T-helper 2 cell treated with Interferon-gamma antibody and Interleukin-4, amounts not matched to agents 100 ng/mL and 5 ng/mL, for 36 hours (primary cell): ENCODE results near the gene TMEM245. TPM values are rescaled to one million over a fixed set of nuclear protein-coding genes. Genes with fewer than 3 reads are reported as not detected.
"Not testable (repeated sequence)": the region's sequence is repeated elsewhere in the genome, so short reads cannot be mapped to it uniquely, and the experiment has no call there.

Experiments used
- intact Hi-C: fragments of 100-400 bp; cut with micrococcal nuclease; formaldehyde crosslinking; loops from one replicate; pipeline ENCODE4 v1.15.1; 2023
- total RNA-seq: library from RNA; stranded (reverse); gene quantifications from 2 replicates; pipeline ENCODE4 v1.2.3, GENCODE V29; 2022

TMEM245 gene
- total RNA-seq, 1 donor from 2014 or later = 33.5 TPM

DNA sequence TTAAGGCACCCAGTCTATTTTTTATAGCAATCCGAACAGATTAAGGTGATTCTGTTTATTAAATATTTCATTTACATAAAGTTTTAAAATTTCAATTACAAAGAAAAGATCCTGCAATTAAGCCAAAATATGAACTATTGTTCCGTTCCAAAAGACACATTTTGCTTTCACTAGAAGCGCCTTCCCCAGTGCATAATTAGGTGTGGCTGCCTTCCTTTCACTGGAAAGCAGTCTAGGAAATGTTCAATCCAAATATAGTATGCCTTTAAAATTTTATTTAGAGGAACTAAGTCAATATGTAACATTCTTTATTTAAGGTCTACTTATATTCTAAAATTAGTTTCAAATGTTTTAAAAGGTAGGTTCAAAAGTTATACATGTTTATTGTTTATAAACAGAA lies 114.1 kb downstream of the TMEM245 start:
- intact Hi-C loops = no loop called here

DNA sequence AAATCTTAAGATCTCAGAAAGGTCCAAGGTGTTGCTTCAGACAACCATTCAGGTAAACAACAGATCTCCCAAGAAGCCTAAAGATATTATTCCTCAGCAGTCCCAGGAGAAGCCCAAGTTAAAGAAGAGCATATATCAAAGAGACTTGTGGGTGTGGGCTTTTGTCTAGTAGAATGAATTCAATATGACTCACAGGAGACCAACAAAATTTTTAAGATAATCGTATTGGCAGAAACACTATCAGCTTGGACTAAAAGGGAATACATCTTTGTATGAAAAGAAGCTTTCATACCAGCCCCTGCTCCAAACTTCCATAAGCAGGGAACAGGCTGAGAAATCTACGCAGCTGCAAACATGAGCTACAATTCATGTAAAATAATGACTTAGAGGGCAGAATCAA lies 116.6 kb downstream of the TMEM245 start:
- intact Hi-C loops = no loop called here

DNA sequence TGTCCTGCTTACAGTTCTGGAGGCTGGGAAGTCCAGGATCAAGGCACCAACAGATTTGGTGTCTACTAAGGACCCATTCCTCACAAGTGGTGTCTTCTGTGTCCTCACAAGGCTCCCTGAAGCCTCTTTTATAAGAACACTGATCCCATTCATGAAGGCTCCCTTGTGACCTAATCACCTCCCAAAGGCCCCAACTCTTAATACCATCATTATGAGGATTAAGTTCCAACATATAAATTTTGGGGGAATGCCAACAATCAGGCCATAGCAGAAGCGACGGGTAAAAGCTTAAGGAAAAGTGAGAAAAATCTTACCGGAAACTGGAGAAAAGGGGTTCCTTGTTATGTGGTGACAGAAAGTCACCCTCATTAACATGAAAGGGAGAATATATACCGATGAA lies 117.6 kb downstream of the TMEM245 start:
- intact Hi-C loops = no loop called here

DNA sequence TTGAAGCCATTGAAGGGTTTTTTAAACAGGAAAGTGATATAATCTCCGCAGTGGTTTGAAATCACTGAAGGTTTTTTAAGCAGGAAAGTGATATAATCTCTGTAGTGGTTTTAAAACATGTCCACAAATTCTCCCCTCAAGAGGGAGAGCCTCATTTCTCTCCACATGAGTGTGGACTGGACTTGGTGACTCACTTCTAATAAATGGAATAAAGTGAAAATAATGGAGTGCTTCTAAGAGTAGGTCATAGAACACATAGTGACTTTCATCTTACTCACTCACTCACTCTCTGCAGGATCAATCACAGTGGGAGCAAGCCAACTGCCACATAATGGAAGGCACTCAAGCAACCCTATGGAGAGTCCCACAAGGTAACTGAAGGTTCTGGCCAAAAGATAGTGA lies 118.5 kb downstream of the TMEM245 start:
- intact Hi-C loops = no loop called here

DNA sequence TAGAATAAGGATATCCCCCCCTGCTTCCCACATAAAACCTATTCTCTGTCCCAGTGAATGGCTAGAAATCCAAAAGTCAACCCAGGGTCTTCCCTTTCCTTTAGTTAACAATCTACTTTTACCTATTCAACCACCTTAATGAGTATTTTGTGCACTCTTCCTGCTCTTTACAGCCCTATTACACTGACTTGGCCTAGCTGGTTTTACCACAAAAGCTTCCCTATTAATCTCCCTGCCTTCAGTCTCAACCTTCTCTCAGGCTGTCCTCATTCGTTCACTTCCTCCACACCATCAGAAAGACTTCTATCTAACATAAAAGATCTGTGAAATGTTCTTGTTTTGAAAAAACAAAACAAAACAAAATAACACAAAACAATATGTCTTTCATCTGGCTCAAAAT lies 122.6 kb downstream of the TMEM245 start:
- intact Hi-C loops = no loop called here

DNA sequence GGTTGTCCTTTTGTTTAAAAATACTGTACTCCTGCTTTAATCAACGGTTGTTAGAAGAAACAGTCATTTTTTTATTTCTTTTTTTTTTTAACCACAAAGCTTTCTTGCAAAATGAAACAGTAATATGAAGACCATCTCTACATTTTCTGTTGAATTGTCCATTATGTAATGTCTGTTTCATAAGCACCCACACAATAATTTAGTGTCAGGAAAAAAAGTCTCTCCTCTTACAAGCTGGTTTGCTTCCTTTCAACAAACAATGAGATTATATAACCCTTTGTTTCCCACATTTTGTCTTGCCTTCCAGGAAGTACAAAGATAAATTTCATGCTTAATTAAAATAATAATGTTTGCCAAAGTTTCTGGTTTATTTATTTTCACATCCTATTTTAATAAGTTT lies 123.1 kb downstream of the TMEM245 start:
- intact Hi-C loops = no loop called here

DNA sequence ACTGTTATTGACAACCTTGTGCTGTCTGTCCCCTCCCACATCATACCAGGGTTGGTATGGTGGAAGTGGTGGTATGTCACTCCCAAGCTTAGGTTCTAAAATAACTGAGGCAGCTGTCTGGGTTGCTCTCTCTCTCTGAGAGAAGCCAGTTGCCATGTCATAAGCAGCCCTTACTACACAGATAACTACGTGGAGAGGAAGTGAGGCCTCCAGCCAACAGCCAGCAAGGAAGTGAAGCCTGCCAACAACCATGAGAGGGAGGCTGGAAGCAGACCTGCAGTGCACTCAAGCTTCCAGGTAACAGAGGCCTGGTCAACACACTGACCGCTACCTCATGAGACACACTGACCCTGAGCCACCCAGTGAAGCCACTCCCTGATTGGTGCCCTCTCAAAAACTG lies 125.1 kb downstream of the TMEM245 start:
- intact Hi-C loops = no loop called here

DNA sequence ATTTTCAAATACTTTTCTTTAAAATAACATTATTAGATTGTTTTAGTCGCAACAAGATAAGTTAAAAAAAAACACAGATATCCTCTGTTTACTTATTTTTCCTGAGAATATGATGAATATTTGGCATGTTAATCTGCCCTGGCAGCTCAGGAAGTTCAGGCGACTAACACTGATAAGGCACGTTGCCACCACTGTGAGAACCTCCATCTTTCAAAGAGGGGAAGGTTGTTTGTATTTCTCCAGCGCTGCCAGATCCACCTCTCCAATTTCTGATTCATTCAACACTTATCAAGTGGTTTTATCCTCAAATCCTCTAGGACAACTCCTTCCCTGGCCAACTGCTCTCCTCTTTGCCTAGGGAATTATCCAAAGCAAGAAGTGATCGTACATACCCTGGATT lies 128.3 kb downstream of the TMEM245 start:
- intact Hi-C loops = no loop called here

DNA sequence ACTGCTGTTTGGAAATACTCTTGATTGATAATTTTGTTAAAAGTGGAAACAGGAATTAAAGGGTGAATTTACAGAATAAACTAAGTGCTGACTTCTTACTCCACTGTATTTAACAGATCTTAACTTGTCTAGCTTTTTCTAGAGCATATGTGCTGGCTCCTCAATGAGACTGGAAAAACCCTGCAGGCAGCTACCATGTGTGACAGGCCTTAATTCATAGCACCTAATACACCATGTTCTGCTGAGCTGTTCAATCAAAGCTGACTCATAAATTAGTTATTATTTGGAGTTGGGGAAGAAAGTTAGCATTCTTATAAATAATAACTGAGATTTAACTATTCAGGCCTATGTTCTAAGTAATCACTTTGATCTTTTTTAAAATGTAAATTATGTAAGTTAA lies 135.9 kb downstream of the TMEM245 start:
- intact Hi-C loops = no loop called here

DNA sequence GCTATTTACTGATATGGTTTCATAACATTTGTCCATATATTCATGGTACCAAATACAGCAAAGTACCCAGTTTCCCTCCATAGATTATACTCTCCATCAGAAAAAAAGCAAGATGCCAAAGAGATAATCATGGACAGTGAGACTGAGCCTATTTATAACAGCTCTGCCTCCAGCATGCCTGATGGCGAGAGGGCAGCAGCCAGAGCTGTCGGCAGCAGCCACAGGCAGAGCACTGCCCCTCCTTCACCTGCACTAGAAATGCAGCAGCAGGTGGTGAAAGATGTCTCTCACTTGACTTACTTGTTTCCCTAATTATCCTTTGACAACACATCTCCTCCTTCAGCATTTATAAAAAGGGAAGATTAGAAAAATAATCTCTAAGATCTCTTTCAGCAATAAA lies 138.9 kb downstream of the TMEM245 start:
- intact Hi-C loops = no loop called here

DNA sequence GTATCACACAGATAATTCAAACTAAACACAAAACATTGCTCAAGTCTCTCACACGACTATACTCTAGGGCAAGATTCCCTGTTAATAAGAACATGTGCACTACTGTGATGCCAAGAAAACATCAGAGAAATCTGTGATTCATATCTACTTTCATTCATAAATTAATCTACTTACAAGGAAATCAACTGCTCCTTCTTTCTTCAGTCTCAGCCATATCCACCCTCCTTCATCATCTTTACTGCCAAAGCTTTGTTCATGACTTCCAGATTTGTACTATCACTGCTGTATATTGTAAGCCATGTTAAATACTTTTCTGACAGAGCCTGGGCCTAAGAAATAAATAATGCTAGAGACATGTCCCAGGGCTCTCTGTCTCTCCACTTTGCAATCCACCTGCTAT lies 141.5 kb downstream of the TMEM245 start:
- intact Hi-C loops = no loop called here

DNA sequence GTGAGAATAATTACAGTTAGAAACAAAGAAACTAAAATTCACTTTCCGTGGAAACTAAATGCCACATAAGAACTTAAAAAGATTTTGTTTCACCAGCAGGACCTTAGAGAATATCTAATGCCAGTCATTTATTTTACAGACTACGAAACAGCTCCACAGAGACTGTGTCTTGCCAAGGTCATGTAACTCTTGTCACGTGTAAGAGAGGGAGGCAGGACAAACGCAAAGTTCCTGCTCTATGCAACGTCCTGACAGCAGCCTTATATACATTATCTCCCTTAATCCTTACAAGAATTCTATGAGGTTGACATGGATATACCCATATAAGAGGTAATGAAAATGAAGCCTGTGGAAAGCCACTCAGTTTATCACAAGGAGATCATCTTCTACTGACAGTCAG lies 145.9 kb downstream of the TMEM245 start:
- intact Hi-C loops = no loop called here

DNA sequence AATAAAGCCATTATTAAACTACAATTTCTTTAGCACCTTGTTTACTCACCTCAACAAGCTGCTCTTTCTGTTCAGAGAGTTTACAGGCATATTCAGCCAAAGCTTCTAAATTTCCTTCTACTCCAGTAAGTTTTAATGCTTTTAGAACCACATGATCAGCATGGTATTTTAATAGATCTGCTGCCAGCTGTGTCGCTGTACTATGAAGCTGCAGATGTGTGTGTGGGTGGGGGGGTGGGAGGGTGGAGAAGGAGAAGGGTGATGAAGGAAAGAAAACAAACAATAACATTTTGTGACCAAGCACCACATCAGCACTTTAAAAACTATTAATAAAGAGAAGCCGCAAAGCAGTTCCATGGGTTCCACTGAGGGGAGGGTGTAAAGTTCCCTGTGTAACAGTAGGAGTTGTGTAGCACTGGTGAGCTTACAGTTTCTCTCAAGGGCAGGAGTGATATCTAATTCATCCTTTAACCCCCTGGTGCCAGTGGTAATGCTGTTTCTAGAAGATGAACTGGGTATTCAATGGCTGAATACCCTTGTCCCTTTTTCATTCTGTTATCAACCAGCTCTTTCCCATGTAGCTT lies 147.0 kb downstream of the TMEM245 start:
- intact Hi-C loops = no loop called here

DNA sequence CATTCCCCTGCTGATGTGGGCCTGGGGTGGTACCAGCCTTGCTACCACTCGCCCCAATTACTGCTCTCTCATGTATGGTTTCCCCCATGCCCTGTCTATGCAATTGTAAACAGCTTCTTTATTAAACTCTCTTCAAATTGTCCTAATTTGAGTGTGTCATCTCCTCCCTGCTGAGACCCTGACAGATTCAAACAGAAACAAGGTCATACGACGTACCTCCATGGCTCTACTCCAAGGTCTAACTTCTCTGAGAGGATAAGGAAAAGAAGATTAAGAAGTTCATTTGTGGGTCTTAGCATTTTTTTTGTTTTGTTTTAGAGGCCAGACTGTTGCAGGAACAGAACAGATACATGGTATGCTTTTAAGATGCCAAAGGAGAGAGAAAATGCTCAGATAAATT lies 147.6 kb downstream of the TMEM245 start:
- intact Hi-C loops = no loop called here

DNA sequence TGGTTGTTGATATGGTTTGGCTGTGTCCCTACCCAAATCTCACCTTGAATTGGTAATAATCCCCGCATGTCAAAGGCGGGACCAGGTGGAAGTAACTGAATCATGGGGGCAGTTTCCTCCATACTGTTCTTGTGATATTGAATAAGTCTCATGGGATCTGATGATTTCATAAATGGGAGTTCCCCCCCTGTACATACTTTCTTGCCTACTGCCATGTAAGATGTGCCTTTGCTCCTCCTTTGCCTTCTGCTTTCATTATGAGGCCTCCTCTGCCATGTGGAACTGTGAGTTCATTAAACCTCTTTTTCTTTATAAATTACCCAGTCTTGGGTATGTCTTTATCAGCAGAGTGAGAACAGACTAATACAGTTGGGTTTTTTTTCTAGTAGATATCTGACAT lies 148.4 kb downstream of the TMEM245 start:
- intact Hi-C loops = not testable (repeated sequence)

DNA sequence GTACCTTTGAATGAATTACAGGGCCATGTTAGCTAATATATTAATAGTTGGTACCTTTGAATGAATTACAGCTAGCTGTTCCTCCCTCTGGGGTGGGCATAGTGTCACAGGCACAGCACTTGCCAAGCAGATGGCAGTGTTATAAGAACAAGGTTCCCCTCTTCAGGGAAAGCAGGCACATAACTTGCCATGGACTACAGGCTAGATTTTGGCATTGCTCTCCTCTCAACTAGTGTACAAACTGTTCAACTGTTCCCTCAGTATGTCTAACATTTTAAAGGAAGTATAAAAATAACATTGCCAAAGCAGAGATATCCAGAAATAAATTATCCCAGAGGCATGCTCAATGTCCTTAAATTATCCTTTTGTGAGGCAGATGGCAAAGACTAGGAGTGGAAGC lies 151.8 kb downstream of the TMEM245 start:
- intact Hi-C loops = no loop called here

Other genes starting within 250 kb of the TMEM245 start
- 24.4 and 25.6 TPM in 2 replicates for gene ELP1, start 185.8 kb downstream of the TMEM245 start, total RNA-seq
- 12.3 and 12.5 TPM in 2 replicates for gene ABITRAM, start 185.5 kb downstream of the TMEM245 start, total RNA-seq
- gene CTNNAL1, start 106.4 kb downstream of the TMEM245 start, total RNA-seq = 6.5 and 8.4 TPM in 2 replicates
- gene FRRS1L, start 47.3 kb upstream of the TMEM245 start, total RNA-seq = not detected in 2 replicates
- 0.11 TPM in 1 of 2 replicates, not detected in the other for gene EPB41L4B, start 201.1 kb upstream of the TMEM245 start, total RNA-seq